Measurements from ENCODE around the gene PAPOLG.

PAPOLG gene

GRCh38 chr2:60843006-60843405, 86.9 kb downstream of the PAPOLG start:
- H3K4me3 ChIP-seq (ENCODE audit: low read length), result no peak overlapping the region

GRCh38 chr2:60844105-60844504, 88.0 kb downstream of the PAPOLG start:
- no peak for DNase-seq (ENCODE audit: low read depth)
- no peak overlapping the region for H3K4me3 ChIP-seq (ENCODE audit: low read length)
- no peak for TF ChIP-seq CTCF (conservative IDR thresholded peaks at IDR 0.05; ENCODE audit: low read depth, low read length)

More at GRCh38 chr2:60843006-60843405, 86.9 kb downstream of the PAPOLG start:
- DNase-seq (ENCODE audit: low read depth), result no peak
- TF ChIP-seq CTCF (conservative IDR thresholded peaks at IDR 0.05; ENCODE audit: low read depth, low read length), result no peak

DNA sequence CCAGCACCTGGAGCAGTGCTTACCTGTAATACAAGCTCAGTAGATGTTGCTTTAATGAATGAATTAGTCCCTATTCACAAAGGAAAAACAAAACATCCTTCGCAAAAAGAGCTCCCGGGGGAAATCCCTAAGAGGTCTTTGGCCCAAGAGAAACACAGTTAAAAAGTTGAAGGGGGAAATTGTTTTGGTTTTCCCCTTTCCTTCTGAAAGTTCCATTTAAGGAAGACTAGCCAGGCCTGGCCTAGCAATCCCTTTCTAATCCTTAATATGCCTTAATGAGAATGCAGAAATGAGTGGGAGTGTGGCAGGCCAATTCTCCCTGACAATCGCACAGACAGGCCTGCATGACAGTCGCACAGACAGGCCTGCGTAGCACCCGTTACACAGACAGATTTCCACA, 91.8 kb downstream of the PAPOLG start:
- H3K4me3 ChIP-seq (ENCODE audit: low read length), result no peak overlapping the region
- TF ChIP-seq CTCF (conservative IDR thresholded peaks at IDR 0.05; ENCODE audit: low read depth, low read length), result no peak

More for the DNA sequence above, 91.8 kb downstream of the PAPOLG start:
- DNase-seq (ENCODE audit: low read depth), result no peak

All from retinal pigment epithelial cell (primary cell).